ENCODE data around the gene MSI2.

DNA sequence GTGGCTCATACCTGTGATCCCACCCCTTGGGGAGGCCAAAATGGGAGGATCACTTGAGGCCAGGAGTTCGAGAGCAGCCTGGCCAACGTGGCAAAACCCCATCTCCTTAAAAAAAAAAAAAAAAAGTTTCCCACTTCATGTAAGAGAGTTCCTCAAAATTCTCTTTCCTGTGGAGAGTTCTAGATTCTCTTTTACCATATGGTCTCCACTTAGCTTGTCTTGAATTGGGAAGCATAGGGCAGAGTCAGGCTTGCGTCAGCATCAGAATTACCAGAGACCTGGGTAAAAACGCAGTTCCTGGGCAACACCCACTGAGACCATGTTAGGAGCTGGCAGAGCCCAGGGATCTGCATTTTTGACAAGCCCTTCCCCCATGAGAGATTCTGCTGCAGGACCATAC lies 330.4 kb downstream of the MSI2 start:
- TF ChIP-seq CTCF (IDR thresholded peaks at IDR 0.05; ENCODE audit: insufficient read depth, low read length, poor library complexity, severe bottlenecking): no peak
- no peak for TF ChIP-seq EZH2phosphoT487 (conservative IDR thresholded peaks at IDR 0.05; ENCODE audit: low read length)

Data from SU-DHL-6 (cell line).